Thyroid gland (tissue), 4 donors: Measurements from ENCODE around the gene CDH23.

Source experiments
- POLR2A ChIP-seq, 2 donors: fragments of 450-650 bp; IDR thresholded peaks; one replicate each; pipeline ENCODE4 v1.6.1; 2017; ENCODE audit warnings: antibody characterized with exemption in 2 of 2, mild to moderate bottlenecking in 2 of 2, moderate library complexity in 1 of 2
- TF ChIP-seq, protein P1 (sequence below), 6 experiments: fragments of 200-600 bp in 3 of 6; fragments of 450-650 bp in 3 of 6; sonication (generic) in 3 of 6; IDR thresholded peaks; one replicate each; pipeline ENCODE4 v1.5.1; 2016 to 2019; ENCODE audit warnings: antibody characterized with exemption in 6 of 6, mild to moderate bottlenecking in 2 of 6, inconsistent platforms in 1 of 6, moderate library complexity in 1 of 6

DNA sequence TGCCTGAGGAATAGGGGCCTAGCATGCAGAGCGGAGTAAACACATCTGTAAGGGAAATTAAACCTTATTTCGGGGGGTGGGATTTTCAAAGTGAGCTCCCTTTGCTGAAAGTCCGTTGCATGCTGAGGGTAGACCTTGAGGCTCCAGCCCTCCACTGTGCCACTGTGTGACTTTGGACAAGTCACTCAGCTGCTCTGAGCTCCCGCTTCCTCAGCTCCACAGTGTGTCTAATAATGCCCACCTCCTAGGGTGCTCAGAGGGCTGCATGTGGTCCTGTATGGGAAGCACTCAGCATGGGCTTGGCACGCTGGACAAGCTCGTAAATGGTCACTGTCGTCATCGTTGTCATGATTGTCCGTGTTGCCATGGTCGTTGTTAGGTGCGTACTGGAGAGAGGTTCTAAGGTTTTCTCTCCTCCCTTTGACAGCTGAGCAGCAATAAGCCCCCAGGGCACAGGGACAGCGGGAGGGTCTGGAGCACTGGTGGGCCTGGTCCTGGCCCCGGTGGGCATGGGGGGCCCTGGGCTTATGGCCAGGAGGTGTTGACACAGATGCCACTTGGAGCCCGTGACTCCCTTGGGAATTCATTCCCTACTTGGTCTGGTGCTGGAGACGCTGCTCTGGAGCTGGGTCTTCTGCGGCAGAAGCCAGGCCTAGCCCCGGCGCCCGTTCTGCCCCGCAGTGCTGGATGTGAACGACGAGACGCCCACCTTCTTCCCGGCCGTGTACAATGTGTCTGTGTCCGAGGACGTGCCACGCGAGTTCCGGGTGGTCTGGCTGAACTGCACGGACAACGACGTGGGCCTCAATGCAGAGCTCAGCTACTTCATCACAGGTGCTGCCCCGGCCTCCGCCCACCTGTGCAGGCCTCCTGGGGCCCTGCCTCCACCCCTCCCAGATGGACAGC is 309.7 kb downstream of the CDH23 start:
- TF ChIP-seq, protein P1, sequence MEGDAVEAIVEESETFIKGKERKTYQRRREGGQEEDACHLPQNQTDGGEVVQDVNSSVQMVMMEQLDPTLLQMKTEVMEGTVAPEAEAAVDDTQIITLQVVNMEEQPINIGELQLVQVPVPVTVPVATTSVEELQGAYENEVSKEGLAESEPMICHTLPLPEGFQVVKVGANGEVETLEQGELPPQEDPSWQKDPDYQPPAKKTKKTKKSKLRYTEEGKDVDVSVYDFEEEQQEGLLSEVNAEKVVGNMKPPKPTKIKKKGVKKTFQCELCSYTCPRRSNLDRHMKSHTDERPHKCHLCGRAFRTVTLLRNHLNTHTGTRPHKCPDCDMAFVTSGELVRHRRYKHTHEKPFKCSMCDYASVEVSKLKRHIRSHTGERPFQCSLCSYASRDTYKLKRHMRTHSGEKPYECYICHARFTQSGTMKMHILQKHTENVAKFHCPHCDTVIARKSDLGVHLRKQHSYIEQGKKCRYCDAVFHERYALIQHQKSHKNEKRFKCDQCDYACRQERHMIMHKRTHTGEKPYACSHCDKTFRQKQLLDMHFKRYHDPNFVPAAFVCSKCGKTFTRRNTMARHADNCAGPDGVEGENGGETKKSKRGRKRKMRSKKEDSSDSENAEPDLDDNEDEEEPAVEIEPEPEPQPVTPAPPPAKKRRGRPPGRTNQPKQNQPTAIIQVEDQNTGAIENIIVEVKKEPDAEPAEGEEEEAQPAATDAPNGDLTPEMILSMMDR (IDR thresholded peaks at IDR 0.05): no peak
- TF ChIP-seq POLR2A (IDR thresholded peaks at IDR 0.05): no peak
